GM12878 (cell line): ENCODE measurements around the gene DYNC1I1. TPM values are rescaled to one million over a fixed set of nuclear protein-coding genes. Genes with fewer than 3 reads are reported as not detected.

Source experiments
- ATAC-seq: fragments of 200-7000 bp; cut with Tn5 transposase; 3 replicates; pipeline ENCODE4 v1.9.1; 2020; ENCODE audit warnings: mild to moderate bottlenecking, moderate library complexity
- BruUV-seq: library from RNA; stranded (reverse); fragments of 400-500 nt; replicated peaks from 2 replicates; lab custom pipeline; 2021; lab: Mats Ljungman, UMichigan
- CTCF ChIA-PET: fragments of 300-600 bp; sonication (Branson Sonifier 250); formaldehyde crosslinking; extraction: SDS; loops from one replicate; lab custom pipeline; 2021; ENCODE audit warnings: inconsistent platforms; lab: Yijun Ruan, JAX
- POLR2A ChIA-PET: fragments of 350-600 bp; formaldehyde crosslinking; extraction: SDS; loops from one replicate; lab custom pipeline; 2021; ENCODE audit warnings: inconsistent platforms; lab: Charles Lee
- RAD21 ChIA-PET: fragments of 300-600 bp; sonication (Branson Sonifier 250); formaldehyde crosslinking; loops from one replicate; lab custom pipeline; 2023; ENCODE audit warnings: antibody characterized with exemption; ENCODE audit not compliant: unreplicated experiment; lab: Charles Lee
- SMC1A ChIA-PET: fragments of 300-600 bp; sonication (Branson Sonifier 250); formaldehyde crosslinking; loops from one replicate; lab custom pipeline; 2023; ENCODE audit not compliant: unreplicated experiment, uncharacterized antibody; lab: Charles Lee
- DNase-seq: peaks from one replicate; pipeline ENCODE4 v3.0.0-alpha.2; 2011; ENCODE audit warnings: low read depth, low spot score
- FAIRE-seq: peaks from 3 replicates; lab custom pipeline; 2011; peaks lifted over from hg19 to GRCh38; lab: Jason Lieb, UNC
- H2AFZ ChIP-seq: 2 replicates; pipeline ENCODE4 v1.6.0; 2011; ENCODE audit warnings: low read depth, low read length, control low read depth; ENCODE audit not compliant: control insufficient read depth
- H3K27ac ChIP-seq: 2 replicates; pipeline ENCODE4 v1.5.1; 2011; ENCODE audit warnings: control low read depth; ENCODE audit not compliant: control insufficient read depth, insufficient read depth
- H3K27me3 ChIP-seq, 2 experiments: replicated peaks in 1 of 2; 2 replicates each; pipeline versions ENCODE4 v1.6.0 to v1.6.1; 2011; ENCODE audit warnings: low read length in 1 of 2; ENCODE audit not compliant: control insufficient read depth in 2 of 2, insufficient read depth in 2 of 2
- H3K36me3 ChIP-seq, 2 experiments: 2 replicates each; pipeline ENCODE4 v1.5.1; 2011; ENCODE audit warnings: low read length in 1 of 2; ENCODE audit not compliant: control insufficient read depth in 2 of 2, insufficient read depth in 2 of 2
- H3K4me1 ChIP-seq: 2 replicates; pipeline ENCODE4 v1.6.1; 2011; ENCODE audit warnings: mild to moderate bottlenecking, low read length, moderate library complexity, mixed read lengths; ENCODE audit not compliant: control insufficient read depth, insufficient read depth
- H3K4me2 ChIP-seq: 2 replicates; pipeline ENCODE4 v1.6.0; 2011; ENCODE audit warnings: control low read depth; ENCODE audit not compliant: control insufficient read depth, insufficient read depth
- H3K4me3 ChIP-seq: fragments of 200-600 bp; sonication (generic); 2 replicates; pipeline ENCODE4 v1.5.1; 2016
- H3K79me2 ChIP-seq: 2 replicates; pipeline ENCODE4 v1.6.0; 2011; ENCODE audit warnings: low read length; ENCODE audit not compliant: control insufficient read depth, insufficient read depth
- H3K9ac ChIP-seq: 2 replicates; pipeline ENCODE4 v1.8.0; 2011; ENCODE audit warnings: low read length, control low read depth, mixed read lengths; ENCODE audit not compliant: control insufficient read depth, insufficient read depth
- H3K9me3 ChIP-seq: replicated peaks from 3 replicates; pipeline ENCODE4 v1.5.1; 2011; ENCODE audit warnings: mild to moderate bottlenecking, low read length; ENCODE audit not compliant: control insufficient read depth, insufficient read depth
- H4K20me1 ChIP-seq: 2 replicates; pipeline ENCODE4 v1.6.0; 2011; ENCODE audit not compliant: control insufficient read depth, insufficient read depth
- BCL11A ChIP-seq: IDR thresholded peaks from 2 replicates; pipeline ENCODE4 v1.6.1; 2011; ENCODE audit warnings: low read depth, low read length
- BMI1 ChIP-seq: fragments of 450-650 bp; IDR thresholded peaks from 2 replicates; pipeline ENCODE4 v1.6.1; 2016; ENCODE audit warnings: mild to moderate bottlenecking, moderate library complexity, borderline replicate concordance
- CREM ChIP-seq: IDR thresholded peaks from 2 replicates; pipeline ENCODE4 v1.6.1; 2014; ENCODE audit warnings: antibody characterized with exemption, low read depth
- CTCF ChIP-seq, 3 experiments: IDR thresholded peaks in 2 of 3; conservative IDR thresholded peaks in 1 of 3; 2 replicates each; pipeline ENCODE4 v1.5.1; 2011; ENCODE audit warnings: low read depth in 3 of 3, low read length in 3 of 3, mild to moderate bottlenecking in 3 of 3, control low read depth in 2 of 3, moderate library complexity in 2 of 3, inconsistent platforms in 1 of 3, mixed read lengths in 1 of 3; ENCODE audit not compliant: control insufficient read depth in 2 of 3, insufficient read depth in 1 of 3; ENCODE audit errors: extremely low read depth in 1 of 3
- E2F8 ChIP-seq: fragments of 450-650 bp; IDR thresholded peaks from 2 replicates; pipeline ENCODE4 v1.6.1; 2018; ENCODE audit warnings: mild to moderate bottlenecking, low read depth, moderate library complexity; ENCODE audit not compliant: partially characterized antibody
- HDGF ChIP-seq: fragments of 450-650 bp; IDR thresholded peaks from 2 replicates; pipeline ENCODE4 v1.6.1; 2016; ENCODE audit warnings: antibody characterized with exemption
- KAT2A ChIP-seq: conservative IDR thresholded peaks from 2 replicates; pipeline ENCODE4 v1.6.1; 2011; ENCODE audit warnings: low read depth, low read length; ENCODE audit not compliant: control insufficient read depth
- MAX ChIP-seq: IDR thresholded peaks from 2 replicates; pipeline ENCODE4 v1.6.1; 2012; ENCODE audit warnings: low read depth, low read length, improper control_type of control experiment
- NR2C1 ChIP-seq: fragments of 450-650 bp; IDR thresholded peaks from 2 replicates; pipeline ENCODE4 v1.6.1; 2017; ENCODE audit warnings: antibody characterized with exemption, mild to moderate bottlenecking, moderate library complexity
- RAD51 ChIP-seq: fragments of 450-650 bp; IDR thresholded peaks from 2 replicates; pipeline ENCODE4 v1.6.1; 2016; ENCODE audit warnings: moderate library complexity, mild to moderate bottlenecking, inconsistent platforms
- SIN3A ChIP-seq: IDR thresholded peaks from 2 replicates; pipeline ENCODE4 v1.6.1; 2012; ENCODE audit warnings: low read depth, low read length, improper control_type of control experiment
- SRF ChIP-seq, 2 experiments: IDR thresholded peaks; 2 replicates each; pipeline ENCODE4 v1.6.1; 2011; ENCODE audit warnings: low read depth in 2 of 2, low read length in 2 of 2, mild to moderate bottlenecking in 1 of 2, moderate library complexity in 1 of 2
- USF2 ChIP-seq: IDR thresholded peaks from 2 replicates; pipeline ENCODE4 v1.6.1; 2011; ENCODE audit warnings: low read depth, low read length, improper control_type of control experiment, borderline replicate concordance
- WGBS: methylation state at CpG from one replicate; pipeline ENCODE4 v1.1.6; 2016; ENCODE audit warnings: low lambda C conversion rate; ENCODE audit not compliant: insufficient replicate concordance, insufficient coverage; ENCODE audit errors: missing lambda C conversion rate; 5-methylcytosine and 5-hydroxymethylcytosine counted together
- in situ Hi-C: fragments of 300-500 bp; cut with MboI; formaldehyde crosslinking; loops from 9 replicates; pipeline ENCODE4 v1.14.3; 2018; ENCODE audit warnings: mixed read lengths
- intact Hi-C: fragments of 100-400 bp; cut with micrococcal nuclease; formaldehyde crosslinking; loops from one replicate; pipeline ENCODE4 v1.14.2; 2022; ENCODE audit not compliant: unreplicated experiment
- polyA plus RNA-seq, 11 experiments: library from polyadenylated mRNA; depleted of rRNA in 4 of 11; unstranded in 6 of 11; stranded (reverse) in 5 of 11; fragments of >200 nt; fragmentation: Nextera tagmentation in 4 of 11; fragmentation: Illumina TruSeq in 1 of 11; extraction: Ambion mirVana in 4 of 11; extraction: Trizol in 1 of 11; gene quantifications; 1 replicate in 1 of 11; 2 replicates in 10 of 11; pipeline versions ENCODE4 v1.2.1 to v1.2.3, GENCODE V29; 2011 to 2016; ENCODE audit warnings: inconsistent platforms in 2 of 11, missing spikeins in 2 of 11, low read depth in 1 of 11
- total RNA-seq, 4 experiments: library from RNA; depleted of rRNA in 3 of 4; stranded (reverse); fragments of >200 nt in 3 of 4; fragmentation: Illumina TruSeq in 1 of 4; extraction: Trizol in 1 of 4; gene quantifications; 2 replicates each; pipeline versions ENCODE4 v1.2.1 to v1.2.3, GENCODE V29; 2013 to 2021

The DYNC1I1 gene
- total and polyA plus RNA-seq, 10 of the 15 experiments (the other 5 are each of a cell fraction or from before 2014, with no cell fraction given), result 0.05 to 0.91 (median 0.14) TPM; not detected in 3

DNA sequence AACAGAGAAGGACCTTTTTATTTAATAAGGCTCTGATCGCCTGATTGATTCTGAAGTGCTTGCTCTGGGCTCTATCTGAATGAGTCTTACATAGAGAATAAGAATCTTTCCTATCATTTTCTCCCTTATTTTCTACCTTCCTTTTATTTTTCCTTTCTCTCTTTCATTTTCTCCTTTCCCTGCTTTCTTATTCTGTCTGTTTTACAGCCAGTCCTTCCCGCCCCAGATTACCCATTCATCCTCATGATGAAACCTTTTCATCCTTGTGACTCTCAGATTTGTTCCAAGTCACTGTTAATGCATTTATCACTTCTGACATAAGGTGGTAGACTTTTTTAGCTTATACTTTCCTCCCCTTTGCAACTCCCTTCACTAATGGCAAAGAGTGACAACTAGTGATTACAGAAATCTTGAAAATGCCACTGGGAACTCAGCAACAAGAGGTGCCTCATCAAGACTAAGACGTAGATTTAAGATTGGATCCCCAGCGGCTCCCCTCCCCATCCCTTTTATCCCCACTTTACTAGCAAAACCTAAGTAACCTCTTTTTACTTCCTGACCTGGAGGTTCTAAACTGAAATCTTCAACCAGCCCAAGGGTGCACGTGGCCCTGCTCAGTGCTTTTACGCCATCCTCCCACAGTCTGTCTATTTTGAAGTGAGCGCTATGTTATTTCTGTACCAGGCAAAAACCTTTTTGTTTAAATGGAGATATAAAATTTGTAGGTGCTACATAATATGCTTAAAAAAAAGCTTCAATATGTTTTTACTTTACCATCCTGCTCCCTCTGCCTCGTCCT, 179.8 kb downstream of the DYNC1I1 start:
- no peaks in the 10 kb centered on the region for H4K20me1 ChIP-seq

DNA sequence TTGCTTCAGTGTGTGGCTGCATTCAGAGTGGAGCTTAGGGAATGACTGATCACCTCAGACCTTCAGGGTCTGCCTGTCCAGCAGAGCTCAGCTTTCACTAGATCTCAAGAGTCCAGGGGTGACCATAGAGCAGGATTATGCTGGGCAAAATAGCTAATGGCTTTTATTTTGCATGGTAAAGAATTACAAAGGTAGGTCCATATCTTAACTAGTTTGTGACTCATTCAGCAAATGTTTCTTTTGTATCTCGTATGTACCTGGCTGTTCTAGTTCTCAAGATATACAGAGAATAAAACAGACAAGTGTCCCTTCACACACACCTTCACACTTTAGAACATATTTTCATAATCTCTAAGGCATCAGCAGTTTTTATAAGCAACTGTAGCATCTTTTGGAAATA, 180.5 kb downstream of the DYNC1I1 start:
- intact Hi-C loops, result no loop called here
- FAIRE-seq (no peak), ATAC-seq (no peak), DNase-seq (no peak)
- Histone ChIP-seq H3K9ac (no peak overlapping the region), H3K27ac (no peak overlapping the region), H3K79me2 (no peaks in the 10 kb centered on the region), H3K4me3 (no peak overlapping the region), H3K4me2 (no peak overlapping the region), H3K27me3 (no peaks in the 10 kb centered on the region), H4K20me1 (no peaks in the 10 kb centered on the region), H3K4me1 (no peaks in the 10 kb centered on the region), H3K36me3 (no peaks in the 10 kb centered on the region), H2AFZ (no peak overlapping the region), H3K9me3 (no peaks in the 10 kb centered on the region)
- RAD21 ChIA-PET, result no interaction called here
- SMC1A ChIA-PET, result no interaction called here
- 0% methylated on average over 1 of the region's 1 CpG for WGBS
- CTCF ChIA-PET, result no interaction called here
- BruUV-seq, result no TSS peak
- POLR2A ChIA-PET, result no interaction called here
- in situ Hi-C loops, result no loop called here
- TF ChIP-seq HDGF (no peak), SRF (IDR thresholded peaks at IDR 0.05; ENCODE audit: low read depth in 2 of 2, low read length in 2 of 2) (no peak), E2F8 (no peak), USF2 (no peak), CREM (no peak), SIN3A (no peak), CTCF (IDR thresholded peaks at IDR 0.05 in 2 of 3, conservative IDR thresholded peaks at IDR 0.05 in 1 of 3; ENCODE audit: control insufficient read depth in 2 of 3, extremely low read depth in 1 of 3, insufficient read depth in 1 of 3, low read depth in 3 of 3, low read length in 3 of 3) (no peak)

More for the DNA sequence above, 179.8 kb downstream of the DYNC1I1 start:
- no TSS peak for BruUV-seq
- ATAC-seq (no peak), DNase-seq (no peak), FAIRE-seq (no peak)
- H3K79me2 ChIP-seq, result no peaks in the 10 kb centered on the region
- in situ Hi-C loops (no loop called here), intact Hi-C loops (no loop called here)
- H3K4me1 ChIP-seq, result no peaks in the 10 kb centered on the region
- RAD21 ChIA-PET, result no interaction called here
- H3K27ac ChIP-seq, result no peak overlapping the region
- POLR2A ChIA-PET, result no interaction called here
- no peak overlapping the region for H3K4me3 ChIP-seq
- TF ChIP-seq NR2C1 (no peak), KAT2A (no peak), BCL11A (no peak), MAX (no peak), RAD51 (no peak), BMI1 (no peak)
- WGBS, result 31% methylated on average over 8 of the region's 8 CpGs
- no peak overlapping the region for H3K9ac ChIP-seq
- no peak overlapping the region for H3K4me2 ChIP-seq
- H3K27me3 ChIP-seq, result no peaks in the 10 kb centered on the region
- CTCF ChIA-PET, result no interaction called here
- no peaks in the 10 kb centered on the region for H3K9me3 ChIP-seq
- no peaks in the 10 kb centered on the region for H3K36me3 ChIP-seq
- H2AFZ ChIP-seq, result no peak overlapping the region
- SMC1A ChIA-PET, result no interaction called here
